IMR-90 (cell line): ENCODE data around the gene RPS6KA4. TPM values are rescaled to one million over a fixed set of nuclear protein-coding genes. Genes with fewer than 3 reads are reported as not detected.

Experiments used
- ATAC-seq: fragments of 200-7000 bp; cut with Tn5 transposase; 2 replicates; pipeline ENCODE4 v1.9.1; 2020; ENCODE audit warnings: low read depth, mild to moderate bottlenecking, moderate library complexity
- BruUV-seq: library from RNA; stranded (reverse); fragments of 400-500 nt; replicated peaks from 2 replicates; lab custom pipeline; 2021; lab: Mats Ljungman, UMichigan
- CTCF ChIA-PET: fragments of 300-600 bp; formaldehyde crosslinking; extraction: SDS; loops from one replicate; lab custom pipeline; 2021; ENCODE audit warnings: antibody characterized with exemption; lab: Yijun Ruan, JAX
- POLR2A ChIA-PET: fragments of 300-600 bp; sonication (Branson Sonifier 250); formaldehyde crosslinking; loops from one replicate; lab custom pipeline; 2022; ENCODE audit warnings: antibody characterized with exemption; ENCODE audit not compliant: unreplicated experiment; lab: Charles Lee
- DNase-seq: peaks from one replicate; pipeline ENCODE4 v3.0.0; 2013
- H2AFZ ChIP-seq: replicated peaks from 2 replicates; pipeline ENCODE3; 2013; ENCODE audit warnings: low read length, mild to moderate bottlenecking; ENCODE audit not compliant: poor library complexity
- H2AK5ac ChIP-seq: 2 replicates; pipeline ENCODE4 v1.6.1; 2013; ENCODE audit warnings: low read depth, low read length, inconsistent platforms
- H2AK9ac ChIP-seq: replicated peaks from 2 replicates; pipeline ENCODE3; 2013; ENCODE audit warnings: mild to moderate bottlenecking, low read depth, low read length, moderate library complexity; ENCODE audit not compliant: poor library complexity
- H2BK120ac ChIP-seq: 2 replicates; pipeline ENCODE4 v1.6.1; 2013; ENCODE audit warnings: low read depth, low read length, inconsistent platforms
- H2BK15ac ChIP-seq: 3 replicates; pipeline ENCODE4 v1.6.1; 2013; ENCODE audit warnings: low read depth, low read length, inconsistent platforms
- H2BK20ac ChIP-seq: 2 replicates; pipeline ENCODE4 v1.6.1; 2013; ENCODE audit warnings: low read depth, mild to moderate bottlenecking, inconsistent platforms, low read length, moderate library complexity
- H2BK5ac ChIP-seq: 2 replicates; pipeline ENCODE4 v1.6.1; 2013; ENCODE audit warnings: mild to moderate bottlenecking, low read depth, low read length, inconsistent platforms; ENCODE audit not compliant: poor library complexity, severe bottlenecking
- H3K14ac ChIP-seq: replicated peaks from 2 replicates; pipeline ENCODE4 v1.6.1; 2013; ENCODE audit warnings: low read depth, low read length, inconsistent platforms
- H3K18ac ChIP-seq: 2 replicates; pipeline ENCODE4 v1.6.1; 2013; ENCODE audit warnings: low read depth, low read length, control low read depth
- H3K23ac ChIP-seq: 2 replicates; pipeline ENCODE4 v1.6.1; 2013; ENCODE audit warnings: low read depth, low read length, inconsistent platforms
- H3K27ac ChIP-seq: 2 replicates; pipeline ENCODE4 v1.5.1; 2013; ENCODE audit warnings: mild to moderate bottlenecking, control low read depth, low read length; ENCODE audit not compliant: insufficient read depth
- H3K27me3 ChIP-seq: 2 replicates; pipeline ENCODE4 v1.6.1; 2013; ENCODE audit warnings: low read length; ENCODE audit not compliant: control insufficient read depth, insufficient read depth
- H3K36me3 ChIP-seq: 2 replicates; pipeline ENCODE4 v1.6.1; 2013; ENCODE audit warnings: low read length, mixed read lengths; ENCODE audit not compliant: control insufficient read depth, insufficient read depth
- H3K4ac ChIP-seq: 2 replicates; pipeline ENCODE4 v1.6.1; 2013; ENCODE audit warnings: low read depth, low read length, inconsistent platforms
- H3K4me1 ChIP-seq: 2 replicates; pipeline ENCODE4 v1.6.1; 2013; ENCODE audit warnings: low read length, mixed read lengths; ENCODE audit not compliant: control insufficient read depth, insufficient read depth
- H3K4me2 ChIP-seq: 2 replicates; pipeline ENCODE4 v1.6.1; 2013; ENCODE audit warnings: low read depth, mild to moderate bottlenecking, control low read depth, low read length, moderate library complexity
- H3K4me3 ChIP-seq: 2 replicates; pipeline ENCODE4 v1.5.1; 2013; ENCODE audit warnings: low read depth, mild to moderate bottlenecking, control low read depth, low read length, moderate library complexity; ENCODE audit not compliant: insufficient read depth
- H3K56ac ChIP-seq: 2 replicates; pipeline ENCODE4 v1.6.1; 2013; ENCODE audit warnings: low read length, inconsistent platforms; ENCODE audit not compliant: insufficient read depth; ENCODE audit errors: extremely low read depth
- H3K79me1 ChIP-seq, 2 experiments: 2 replicates each; pipeline ENCODE4 v1.6.1; 2013; ENCODE audit warnings: low read length in 2 of 2, inconsistent platforms in 1 of 2, low read depth in 1 of 2
- H3K9ac ChIP-seq: 2 replicates; pipeline ENCODE4 v1.6.1; 2013; ENCODE audit warnings: low read depth, low read length, control low read depth
- H3K9me1 ChIP-seq: 2 replicates; pipeline ENCODE4 v1.6.1; 2013; ENCODE audit warnings: low read length, inconsistent platforms; ENCODE audit not compliant: insufficient read depth
- H3K9me3 ChIP-seq: 2 replicates; pipeline ENCODE4 v1.6.1; 2013; ENCODE audit warnings: low read length; ENCODE audit not compliant: control insufficient read depth, insufficient read depth
- H4K20me1 ChIP-seq: 2 replicates; pipeline ENCODE4 v1.6.1; 2013; ENCODE audit warnings: low read length, inconsistent platforms; ENCODE audit not compliant: insufficient read depth
- H4K5ac ChIP-seq: 2 replicates; pipeline ENCODE4 v1.6.1; 2013; ENCODE audit warnings: mild to moderate bottlenecking, low read depth, low read length, control low read depth
- H4K8ac ChIP-seq, 2 experiments: 2 replicates each; pipeline ENCODE4 v1.6.1; 2013; ENCODE audit warnings: low read depth in 2 of 2, low read length in 2 of 2, control low read depth in 1 of 2, inconsistent platforms in 1 of 2
- H4K91ac ChIP-seq: 2 replicates; pipeline ENCODE4 v1.6.1; 2013; ENCODE audit warnings: low read depth, low read length, inconsistent platforms; ENCODE audit not compliant: insufficient read depth
- CEBPB ChIP-seq: IDR thresholded peaks from 2 replicates; pipeline ENCODE4 v1.6.1; 2012; ENCODE audit warnings: low read depth, low read length, improper control_type of control experiment
- POLR2A ChIP-seq: IDR thresholded peaks from 2 replicates; pipeline ENCODE4 v1.6.1; 2012; ENCODE audit warnings: mild to moderate bottlenecking, low read depth, low read length
- WGBS, 2 experiments: methylation state at CpG; one replicate each; pipeline versions ENCODE4 v1.1.5 to v1.1.7; 2013; ENCODE audit warnings: missing lambda C conversion rate in 2 of 2; ENCODE audit not compliant: insufficient read length in 1 of 2; ENCODE audit errors: extremely low coverage in 2 of 2; 5-methylcytosine and 5-hydroxymethylcytosine counted together
- dilution Hi-C: fragments of 300-500 bp; cut with HindIII; formaldehyde crosslinking; loops from one replicate; pipeline ENCODE4 v1.14.3; 2018; ENCODE audit warnings: low sequenced_read_pairs; ENCODE audit not compliant: unreplicated experiment
- in situ Hi-C: fragments of 300-500 bp; cut with MboI; formaldehyde crosslinking; loops from 3 replicates; pipeline ENCODE4 v1.14.3; 2019; ENCODE audit warnings: low sequenced_read_pairs, inconsistent platforms, mixed read lengths
- intact Hi-C: fragments of 100-400 bp; cut with micrococcal nuclease; formaldehyde crosslinking; loops from 2 replicates; pipeline ENCODE4 v1.10.0; 2022
- polyA plus RNA-seq, 3 experiments: library from polyadenylated mRNA; depleted of rRNA; stranded (reverse); fragments of >200 nt; gene quantifications; 2 replicates each; pipeline ENCODE4 v1.2.3, GENCODE V29; 2012; ENCODE audit warnings: low replicate concordance in 1 of 3
- total RNA-seq: library from RNA; depleted of rRNA; stranded (reverse); fragments of >200 nt; gene quantifications from 2 replicates; pipeline ENCODE4 v1.2.3, GENCODE V29; 2012

Gene RPS6KA4
- total and polyA plus RNA-seq, 2 of the 4 experiments (the other 2 are of a cell fraction) = 38.8 to 52.9 TPM

- Histone ChIP-seq H3K79me1 (peaks cover 7 to 31% of the 10 kb centered on the region in 2 experiments), H2BK120ac (peak overlapping the region; percentile 49), H3K36me3 (peaks cover 34% of the 10 kb centered on the region), H2BK15ac (peak overlapping the region; percentile 76; the same call in 1 of the 3 replicates), H2BK20ac (peak overlapping the region; percentile 69; the same call in 1 of the 2 replicates), H2AFZ (peak overlapping the region; percentile 85), H3K23ac (peak overlapping the region; percentile 92), H4K5ac (peak overlapping the region; percentile 69), H3K4me3 (peak overlapping the region; percentile 67), H3K27ac (peak overlapping the region; percentile 79), H3K9ac (peak overlapping the region; percentile 91), H3K9me1 (peaks cover 14% of the 10 kb centered on the region), H3K56ac (0 out of 2 replicates have a peak overlapping the region, but pooled peaks have one; percentile 44), H3K18ac (peak overlapping the region; percentile 42; the same call in 1 of the 2 replicates), H3K4me1 (peaks cover 6% of the 10 kb centered on the region), H4K8ac (peak overlapping the region; percentile 89 to 90), H3K4ac (peak overlapping the region; percentile 98), H3K9me3 (no peaks in the 10 kb centered on the region), H3K4me2 (peak overlapping the region; percentile 75), H3K27me3 (no peaks in the 10 kb centered on the region), H3K14ac (peak overlapping the region; percentile 94), H2AK9ac (peak overlapping the region; percentile 98), H2AK5ac (peak overlapping the region; percentile 96), H4K20me1 (no peaks in the 10 kb centered on the region; the same call in 1 of the 2 replicates), H4K91ac (peak overlapping the region; percentile 92), H2BK5ac (no peak overlapping the region)
- ChIA-PET POLR2A (interaction anchor here (0.6 kb wide), 1 partner anchor 37 kb away, joined by 4 read pairs; no protein-coding TSS in a partner anchor), CTCF (interaction anchor here (1.4 to 2.3 kb wide), 3 partner anchors 23 to 48 kb away, joined by 4 to 27 read pairs (median 6); no protein-coding TSS in a partner anchor)
- BruUV-seq = no TSS peak
- TF ChIP-seq CEBPB (peak; percentile 72), POLR2A (no peak)
- dilution Hi-C loops = no loop called here
- DNase-seq (no peak), ATAC-seq (no peak)
- in situ Hi-C loops = no loop called here
- WGBS, 2 experiments = 29% methylated on average over 7 of the region's 19 CpGs; no CpG with 5 or more reads in 1 of the 2 experiments
- intact Hi-C loops = loop anchor here (1.0 kb wide), 1 partner anchor 36 kb away; no protein-coding TSS in a partner anchor
Observed at GRCh38 chr11:64318766-64319761, 39.9 kb upstream of the RPS6KA4 start.
